Right cardiac atrium (tissue), 5 donors: ENCODE data around the gene ABITRAM. TPM values are rescaled to one million over a fixed set of nuclear protein-coding genes. Genes with fewer than 3 reads are reported as not detected.
A peak's percentile ranks its signal among the peaks of the same experiment; 100 is the strongest.
"Not testable (repeated sequence)": the region's sequence is repeated elsewhere in the genome, so short reads cannot be mapped to it uniquely, and the experiment has no call there.

Experiments
- ATAC-seq, 2 donors: fragments of 200-7000 bp; cut with Tn5 transposase; one replicate each; pipeline versions ENCODE4 v1.8.0 to v1.9.1; 2020; ENCODE audit warnings: moderate library complexity in 2 of 2, mild to moderate bottlenecking in 1 of 2
- DNase-seq, 3 donors: peaks; one replicate each; pipeline ENCODE4 v3.0.0-alpha.2; 2020
- H3K27ac ChIP-seq: one replicate; pipeline ENCODE4 v1.5.1; 2013; ENCODE audit warnings: mild to moderate bottlenecking, low read length, control low read depth, moderate library complexity
- H3K27me3 ChIP-seq: one replicate; pipeline ENCODE4 v1.6.1; 2013; ENCODE audit not compliant: control insufficient read depth, insufficient read depth
- H3K4me1 ChIP-seq: one replicate; pipeline ENCODE4 v1.6.1; 2013; ENCODE audit warnings: low read length; ENCODE audit not compliant: control insufficient read depth, insufficient read depth
- H3K4me3 ChIP-seq: one replicate; pipeline ENCODE4 v1.5.1; 2013; ENCODE audit warnings: low read length, control low read depth
- H3K9me3 ChIP-seq: one replicate; pipeline ENCODE4 v1.6.1; 2013; ENCODE audit warnings: low read length; ENCODE audit not compliant: control insufficient read depth
- WGBS: extraction: QIAGEN DNeasy Blood & Tissue Kit; methylation state at CpG from one replicate; pipeline ENCODE4 v1.1.7; 2013; 5-methylcytosine and 5-hydroxymethylcytosine counted together
- intact Hi-C, 4 donors: fragments of 100-400 bp; cut with DNase I; formaldehyde crosslinking; loops; one replicate each; pipeline versions ENCODE4 v1.11.0 to v1.14.0; 2022 to 2023
- polyA plus RNA-seq: library from polyadenylated mRNA; stranded (reverse); fragments of 200-250 nt; gene quantifications from one replicate; pipeline ENCODE4 v1.2.3, GENCODE V29; 2013
- total RNA-seq, 4 donors: library from RNA; stranded (reverse); fragmentation: NEBNext Ultra II Directional; extraction: Animal tissue kit (Norgen Biotek cat#: 25700); gene quantifications; one replicate each; pipeline ENCODE4 v1.2.1, GENCODE V29; 2021
- donor health status: healthy with polysubstance abuse.
- donor health status: DM: no; HTN: yes; CAD: no.
- donor health status: DM: no; HTN: no; CAD: no.
- donor health status: DM: no; HTN: yes; CAD: no; lungs with severe emphysema.
- donor health status: DM: yes; HTN: yes; CAD: no.

The ABITRAM gene
- total and polyA plus RNA-seq, 5 donors: 5.6 to 12.9 (median 10.1) TPM

- Histone ChIP-seq H3K4me3 (no peak overlapping the region), H3K27me3 (no peaks in the 10 kb centered on the region), H3K9me3 (no peaks in the 10 kb centered on the region), H3K27ac (no peak overlapping the region), H3K4me1 (peaks cover 5% of the 10 kb centered on the region)
- no peak for ATAC-seq
- intact Hi-C loops: no loop called here
- DNase-seq: no peak
- 67% methylated on average over 6 of the region's 6 CpGs for WGBS
Measured at GRCh38 chr9:108960331-108960730, 26.1 kb downstream of the ABITRAM start.

- Histone ChIP-seq H3K27ac (no peak overlapping the region), H3K4me3 (no peak overlapping the region), H3K9me3 (no peaks in the 10 kb centered on the region), H3K4me1 (peaks cover 5% of the 10 kb centered on the region), H3K27me3 (no peaks in the 10 kb centered on the region)
- 92% methylated on average over 2 of the region's 2 CpGs for WGBS
- ATAC-seq (no peak), DNase-seq (no peak)
- intact Hi-C loops: no loop called here
Measured at GRCh38 chr9:108961151-108961550, 27.0 kb downstream of the ABITRAM start.

GRCh38 chr9:108963459-108964143 lies 29.4 kb downstream of the ABITRAM start:
- intact Hi-C loops: no loop called here
- DNase-seq (peak in 2 of 3 donors; percentile 46 to 57), ATAC-seq (peak; percentile 55 to 78)
- no peaks in the 10 kb centered on the region for H3K27me3 ChIP-seq
- 40% methylated on average over 4 of the region's 4 CpGs for WGBS
- H3K27ac ChIP-seq: peak overlapping the region; percentile 95
- H3K9me3 ChIP-seq: no peaks in the 10 kb centered on the region
- peaks cover 6% of the 10 kb centered on the region for H3K4me1 ChIP-seq
- no peak overlapping the region for H3K4me3 ChIP-seq

- peaks cover 6% of the 10 kb centered on the region for H3K4me1 ChIP-seq
- no peak for DNase-seq
- no peaks in the 10 kb centered on the region for H3K27me3 ChIP-seq
- intact Hi-C loops: no loop called here
- H3K27ac ChIP-seq: peak overlapping the region; percentile 86
- H3K9me3 ChIP-seq: no peaks in the 10 kb centered on the region
- ATAC-seq: peak; percentile 67 to 82
- no peak overlapping the region for H3K4me3 ChIP-seq
Measured at GRCh38 chr9:108967916-108968315, 33.7 kb downstream of the ABITRAM start.

GRCh38 chr9:108971392-108971791 lies 37.2 kb downstream of the ABITRAM start:
- H3K4me1 ChIP-seq, H3K9me3 ChIP-seq, DNase-seq, H3K4me3 ChIP-seq, ATAC-seq, H3K27ac ChIP-seq, H3K27me3 ChIP-seq, intact Hi-C loops: not testable (repeated sequence)
- WGBS: 96% methylated on average over 2 of the region's 2 CpGs

GRCh38 chr9:108972186-108972585 lies 38.0 kb downstream of the ABITRAM start:
- intact Hi-C loops: no loop called here
- peak overlapping the region; percentile 83 for H3K27ac ChIP-seq

GRCh38 chr9:108972626-108973209 lies 38.5 kb downstream of the ABITRAM start:
- no peak for DNase-seq
- Histone ChIP-seq H3K27me3 (no peaks in the 10 kb centered on the region), H3K27ac (peak overlapping the region; percentile 87), H3K9me3 (no peaks in the 10 kb centered on the region), H3K4me3 (no peak overlapping the region), H3K4me1 (peaks cover 4% of the 10 kb centered on the region)
- ATAC-seq: peak; percentile 61 to 68
- 32% methylated on average over 2 of the region's 2 CpGs for WGBS
- intact Hi-C loops: no loop called here

More at GRCh38 chr9:108972186-108972585, 38.0 kb downstream of the ABITRAM start:
- WGBS: 58% methylated on average over 3 of the region's 3 CpGs
- Histone ChIP-seq H3K27me3 (no peaks in the 10 kb centered on the region), H3K4me1 (peaks cover 4% of the 10 kb centered on the region), H3K4me3 (no peak overlapping the region), H3K9me3 (no peaks in the 10 kb centered on the region)
- ATAC-seq (no peak), DNase-seq (no peak)

GRCh38 chr9:108973895-108974294 lies 39.7 kb downstream of the ABITRAM start:
- no peak overlapping the region for H3K4me3 ChIP-seq
- WGBS: 22% methylated on average over 5 of the region's 5 CpGs
- peaks cover 2% of the 10 kb centered on the region for H3K4me1 ChIP-seq
- peak; percentile 73 to 79 for ATAC-seq
- no peak overlapping the region for H3K27ac ChIP-seq
- intact Hi-C loops: no loop called here
- no peaks in the 10 kb centered on the region for H3K9me3 ChIP-seq
- no peak for DNase-seq
- H3K27me3 ChIP-seq: no peaks in the 10 kb centered on the region

GRCh38 chr9:108978205-108978604 lies 44.0 kb downstream of the ABITRAM start:
- ATAC-seq: no peak
- intact Hi-C loops: no loop called here
- Histone ChIP-seq H3K4me3 (no peak overlapping the region), H3K9me3 (no peaks in the 10 kb centered on the region), H3K27ac (no peak overlapping the region), H3K4me1 (peaks cover 4% of the 10 kb centered on the region), H3K27me3 (no peaks in the 10 kb centered on the region)
- DNase-seq: no peak
- WGBS: 36% methylated on average over 1 of the region's 1 CpG

GRCh38 chr9:108980893-108981292 lies 46.7 kb downstream of the ABITRAM start:
- intact Hi-C loops: no loop called here
- ATAC-seq (peak; percentile 63 to 83), DNase-seq (peak in 1 of 3 donors; percentile 47)
- peaks cover 2% of the 10 kb centered on the region for H3K4me1 ChIP-seq
- 70% methylated on average over 2 of the region's 2 CpGs for WGBS
- no peaks in the 10 kb centered on the region for H3K9me3 ChIP-seq
- no peaks in the 10 kb centered on the region for H3K27me3 ChIP-seq
- H3K4me3 ChIP-seq: no peak overlapping the region
- H3K27ac ChIP-seq: peak overlapping the region; percentile 68

- H3K4me3 ChIP-seq: no peak overlapping the region
- intact Hi-C loops: no loop called here
- H3K9me3 ChIP-seq: no peaks in the 10 kb centered on the region
- no peak for DNase-seq
- H3K27ac ChIP-seq: no peak overlapping the region
- no peaks in the 10 kb centered on the region for H3K27me3 ChIP-seq
- no peak for ATAC-seq
- H3K4me1 ChIP-seq: peaks cover 2% of the 10 kb centered on the region
Measured at GRCh38 chr9:108983885-108984284, 49.7 kb downstream of the ABITRAM start.
